Thoracic aorta (tissue), 2 donors: ENCODE data around the gene NRP2. TPM values are rescaled to one million over a fixed set of nuclear protein-coding genes. Genes with fewer than 3 reads are reported as not detected.

Experiments used
- ATAC-seq: fragments of 150-250 bp; one replicate; pipeline ENCODE4 v1.8.0; 2017; ENCODE audit warnings: low read depth; ENCODE audit not compliant: insufficient number of reproducible peaks, low FRiP score
- DNase-seq: peaks from one replicate; pipeline ENCODE4 v3.0.0-alpha.2; 2020; ENCODE audit warnings: low spot score
- H3K27ac ChIP-seq, 2 donors: fragments of 200-600 bp; sonication (generic); 1 replicate in 1 of 2; 2 replicates in 1 of 2; pipeline ENCODE4 v1.5.1; 2016; ENCODE audit warnings: mild to moderate bottlenecking in 2 of 2, moderate library complexity in 2 of 2
- H3K27me3 ChIP-seq: fragments of 200-600 bp; sonication (generic); replicated peaks from 2 replicates; pipeline ENCODE4 v1.6.0; 2016; ENCODE audit warnings: mild to moderate bottlenecking; ENCODE audit not compliant: insufficient read depth
- H3K36me3 ChIP-seq: fragments of 200-600 bp; sonication (generic); one replicate; pipeline ENCODE4 v1.5.1; 2016
- H3K4me1 ChIP-seq, 2 donors: fragments of 200-600 bp; sonication (generic); 1 replicate in 1 of 2; 2 replicates in 1 of 2; pipeline versions ENCODE4 v1.5.1 to v1.6.0; 2016; ENCODE audit warnings: low read depth in 2 of 2, mild to moderate bottlenecking in 1 of 2; ENCODE audit not compliant: control insufficient read depth in 1 of 2
- H3K4me3 ChIP-seq: fragments of 200-600 bp; sonication (generic); 2 replicates; pipeline ENCODE4 v1.5.1; 2016; ENCODE audit warnings: mild to moderate bottlenecking
- H3K9me3 ChIP-seq: fragments of 200-600 bp; sonication (generic); 2 replicates; pipeline ENCODE4 v1.5.1; 2016
- CTCF ChIP-seq: fragments of 200-600 bp; sonication (generic); IDR thresholded peaks from one replicate; pipeline ENCODE4 v1.5.1; 2019; ENCODE audit warnings: antibody characterized with exemption
- total RNA-seq, 2 donors: library from RNA; depleted of rRNA; stranded (reverse); fragments of >200 nt; gene quantifications; one replicate each; pipeline versions ENCODE4 v1.1.0 to v1.2.3, GENCODE V29; 2016

NRP2 gene
- total RNA-seq, 2 donors from 2014 or later = 73.5 to 75.1 TPM

- H3K4me1 ChIP-seq = peaks cover 0 to under 1% of the 10 kb centered on the region in 2 donors
- H3K9me3 ChIP-seq = no peaks in the 10 kb centered on the region
- H3K4me3 ChIP-seq = no peak overlapping the region
- no peaks in the 10 kb centered on the region for H3K27me3 ChIP-seq
- TF ChIP-seq CTCF = no peak
- DNase-seq = no peak
- ATAC-seq = no peak
- H3K36me3 ChIP-seq = no peaks in the 10 kb centered on the region
- no peak overlapping the region for H3K27ac ChIP-seq
Measured at GRCh38 chr2:205775097-205775877, 93.0 kb downstream of the NRP2 start.

- Histone ChIP-seq H3K27me3 (no peaks in the 10 kb centered on the region), H3K27ac (no peak overlapping the region), H3K4me3 (no peak overlapping the region), H3K36me3 (no peaks in the 10 kb centered on the region), H3K4me1 (no peaks in the 10 kb centered on the region), H3K9me3 (no peaks in the 10 kb centered on the region)
- TF ChIP-seq CTCF = peak; percentile 55
- ATAC-seq (no peak), DNase-seq (no peak)
Measured at GRCh38 chr2:205776139-205776538, 93.8 kb downstream of the NRP2 start.

- no peak for DNase-seq
- H3K27ac ChIP-seq = no peak overlapping the region
- H3K36me3 ChIP-seq = no peaks in the 10 kb centered on the region
- no peak for ATAC-seq
- no peaks in the 10 kb centered on the region for H3K9me3 ChIP-seq
- H3K27me3 ChIP-seq = no peaks in the 10 kb centered on the region
- no peak for TF ChIP-seq CTCF
- H3K4me1 ChIP-seq = no peaks in the 10 kb centered on the region
- H3K4me3 ChIP-seq = no peak overlapping the region
Measured at GRCh38 chr2:205776720-205777119, 94.4 kb downstream of the NRP2 start.

- Histone ChIP-seq H3K9me3 (no peaks in the 10 kb centered on the region), H3K4me3 (no peak overlapping the region), H3K27me3 (no peaks in the 10 kb centered on the region), H3K36me3 (no peaks in the 10 kb centered on the region), H3K4me1 (no peaks in the 10 kb centered on the region), H3K27ac (no peak overlapping the region)
- ATAC-seq (no peak), DNase-seq (no peak)
- TF ChIP-seq CTCF = no peak
Measured at GRCh38 chr2:205778356-205778755, 96.1 kb downstream of the NRP2 start.

GRCh38 chr2:205780645-205781044, 98.3 kb downstream of the NRP2 start:
- no peak overlapping the region for H3K4me3 ChIP-seq
- TF ChIP-seq CTCF = no peak
- no peaks in the 10 kb centered on the region for H3K4me1 ChIP-seq
- no peak overlapping the region for H3K27ac ChIP-seq
- H3K27me3 ChIP-seq = no peaks in the 10 kb centered on the region
- ATAC-seq (no peak), DNase-seq (no peak)
- no peaks in the 10 kb centered on the region for H3K9me3 ChIP-seq
- H3K36me3 ChIP-seq = no peaks in the 10 kb centered on the region
